ENCODE results near the gene CHCHD5. TPM values are rescaled to one million over a fixed set of nuclear protein-coding genes. Genes with fewer than 3 reads are reported as not detected.
"Not testable (repeated sequence)": the region's sequence is repeated elsewhere in the genome, so short reads cannot be mapped to it uniquely, and the experiment has no call there.

CHCHD5 gene
- total RNA-seq, 1 donor = 10.1 TPM

- no peaks in the 10 kb centered on the region for H3K9me3 ChIP-seq (ENCODE audit: low read depth, low read length)
- H3K4me3 ChIP-seq (ENCODE audit: insufficient read depth, low read length) = no peak overlapping the region
- H2AFZ ChIP-seq (ENCODE audit: low read length) = no peak overlapping the region
- H3K79me2 ChIP-seq (ENCODE audit: insufficient read depth, low read length) = no peaks in the 10 kb centered on the region
- no peaks in the 10 kb centered on the region for H4K20me1 ChIP-seq (ENCODE audit: insufficient read depth, low read length)
- no peaks in the 10 kb centered on the region for H3K36me3 ChIP-seq (ENCODE audit: insufficient read depth, low read length)
- H3K4me2 ChIP-seq (ENCODE audit: insufficient read depth, low read length) = no peak overlapping the region
- H3K27me3 ChIP-seq (ENCODE audit: insufficient read depth, low read length) = no peaks in the 10 kb centered on the region
- TF ChIP-seq, protein P1, sequence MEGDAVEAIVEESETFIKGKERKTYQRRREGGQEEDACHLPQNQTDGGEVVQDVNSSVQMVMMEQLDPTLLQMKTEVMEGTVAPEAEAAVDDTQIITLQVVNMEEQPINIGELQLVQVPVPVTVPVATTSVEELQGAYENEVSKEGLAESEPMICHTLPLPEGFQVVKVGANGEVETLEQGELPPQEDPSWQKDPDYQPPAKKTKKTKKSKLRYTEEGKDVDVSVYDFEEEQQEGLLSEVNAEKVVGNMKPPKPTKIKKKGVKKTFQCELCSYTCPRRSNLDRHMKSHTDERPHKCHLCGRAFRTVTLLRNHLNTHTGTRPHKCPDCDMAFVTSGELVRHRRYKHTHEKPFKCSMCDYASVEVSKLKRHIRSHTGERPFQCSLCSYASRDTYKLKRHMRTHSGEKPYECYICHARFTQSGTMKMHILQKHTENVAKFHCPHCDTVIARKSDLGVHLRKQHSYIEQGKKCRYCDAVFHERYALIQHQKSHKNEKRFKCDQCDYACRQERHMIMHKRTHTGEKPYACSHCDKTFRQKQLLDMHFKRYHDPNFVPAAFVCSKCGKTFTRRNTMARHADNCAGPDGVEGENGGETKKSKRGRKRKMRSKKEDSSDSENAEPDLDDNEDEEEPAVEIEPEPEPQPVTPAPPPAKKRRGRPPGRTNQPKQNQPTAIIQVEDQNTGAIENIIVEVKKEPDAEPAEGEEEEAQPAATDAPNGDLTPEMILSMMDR (IDR thresholded peaks at IDR 0.05; ENCODE audit: extremely low read depth, low read depth, low read length) = no peak
- H3K4me1 ChIP-seq (ENCODE audit: insufficient read depth, low read length) = no peaks in the 10 kb centered on the region
- no peak overlapping the region for H3K27ac ChIP-seq (ENCODE audit: low read depth, low read length)
- DNase-seq (ENCODE audit: insufficient read length, low spot score, missing footprints) = no peak
Measured at GRCh38 chr2:112607680-112608438, 23.4 kb downstream of the CHCHD5 start.

- not testable (repeated sequence) for DNase-seq (ENCODE audit: insufficient read length, low spot score, missing footprints); H3K36me3 ChIP-seq (ENCODE audit: insufficient read depth, low read length)
Measured at GRCh38 chr2:112609320-112609719, 24.9 kb downstream of the CHCHD5 start.

GRCh38 chr2:112612283-112612682 lies 27.9 kb downstream of the CHCHD5 start:
- not testable (repeated sequence) for DNase-seq (ENCODE audit: insufficient read length, low spot score, missing footprints); H3K9me3 ChIP-seq (ENCODE audit: low read depth, low read length); H3K4me1 ChIP-seq (ENCODE audit: insufficient read depth, low read length); H4K20me1 ChIP-seq (ENCODE audit: insufficient read depth, low read length); H3K4me3 ChIP-seq (ENCODE audit: insufficient read depth, low read length); H3K27me3 ChIP-seq (ENCODE audit: insufficient read depth, low read length); H3K36me3 ChIP-seq (ENCODE audit: insufficient read depth, low read length); H3K79me2 ChIP-seq (ENCODE audit: insufficient read depth, low read length); H2AFZ ChIP-seq (ENCODE audit: low read length); H3K27ac ChIP-seq (ENCODE audit: low read depth, low read length); H3K4me2 ChIP-seq (ENCODE audit: insufficient read depth, low read length)

More at GRCh38 chr2:112609320-112609719, 24.9 kb downstream of the CHCHD5 start:
- not testable (repeated sequence) for H3K79me2 ChIP-seq (ENCODE audit: insufficient read depth, low read length); H3K27ac ChIP-seq (ENCODE audit: low read depth, low read length); H3K4me3 ChIP-seq (ENCODE audit: insufficient read depth, low read length); H3K4me2 ChIP-seq (ENCODE audit: insufficient read depth, low read length); H3K27me3 ChIP-seq (ENCODE audit: insufficient read depth, low read length); H4K20me1 ChIP-seq (ENCODE audit: insufficient read depth, low read length); H3K9me3 ChIP-seq (ENCODE audit: low read depth, low read length); H2AFZ ChIP-seq (ENCODE audit: low read length); H3K4me1 ChIP-seq (ENCODE audit: insufficient read depth, low read length)

DNA sequence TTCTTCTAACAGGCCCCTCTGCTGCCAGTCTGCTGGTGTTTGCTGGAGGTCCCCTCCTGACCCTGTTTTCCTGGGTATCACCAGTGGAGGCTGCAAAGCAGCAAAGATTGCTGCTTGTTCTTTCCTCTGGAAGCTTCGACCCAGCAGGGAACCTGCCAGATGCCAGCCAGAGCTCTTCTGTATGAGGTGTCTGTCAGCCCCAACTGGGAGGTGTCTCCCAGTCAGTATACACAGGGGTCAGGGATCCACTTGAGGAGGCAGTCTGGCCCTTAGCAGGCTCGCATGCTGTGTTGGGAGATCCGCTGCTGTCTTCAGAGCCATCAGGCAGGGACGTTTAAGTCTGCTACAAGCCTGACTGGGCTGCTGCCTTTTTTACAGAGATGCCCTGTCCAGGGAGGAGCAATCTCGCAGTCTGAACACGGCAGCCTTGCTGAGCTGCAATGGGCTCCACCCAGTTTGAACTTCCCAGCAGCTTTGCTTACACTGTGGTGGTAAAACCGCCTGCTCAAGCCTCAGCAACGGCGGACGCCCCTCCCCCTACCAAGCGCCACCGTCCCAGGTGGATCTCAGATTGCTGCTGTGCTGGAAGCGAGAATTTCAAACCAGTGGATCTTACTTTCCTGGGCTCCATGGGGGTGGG lies 29.9 kb downstream of the CHCHD5 start:
- no peak for DNase-seq (ENCODE audit: insufficient read length, low spot score, missing footprints)
- H3K9me3 ChIP-seq (ENCODE audit: low read depth, low read length) = no peaks in the 10 kb centered on the region
- no peaks in the 10 kb centered on the region for H3K79me2 ChIP-seq (ENCODE audit: insufficient read depth, low read length)
- no peaks in the 10 kb centered on the region for H3K36me3 ChIP-seq (ENCODE audit: insufficient read depth, low read length)
- no peak overlapping the region for H3K4me2 ChIP-seq (ENCODE audit: insufficient read depth, low read length)
- no peaks in the 10 kb centered on the region for H3K27me3 ChIP-seq (ENCODE audit: insufficient read depth, low read length)
- H2AFZ ChIP-seq (ENCODE audit: low read length) = no peak overlapping the region
- H3K27ac ChIP-seq (ENCODE audit: low read depth, low read length) = no peak overlapping the region
- no peaks in the 10 kb centered on the region for H3K4me1 ChIP-seq (ENCODE audit: insufficient read depth, low read length)
- no peak overlapping the region for H3K4me3 ChIP-seq (ENCODE audit: insufficient read depth, low read length)
- no peaks in the 10 kb centered on the region for H4K20me1 ChIP-seq (ENCODE audit: insufficient read depth, low read length)
- TF ChIP-seq, protein P1 (IDR thresholded peaks at IDR 0.05; ENCODE audit: extremely low read depth, low read depth, low read length) = no peak

- Histone ChIP-seq H3K4me1 (ENCODE audit: insufficient read depth, low read length) (no peaks in the 10 kb centered on the region), H4K20me1 (ENCODE audit: insufficient read depth, low read length) (no peaks in the 10 kb centered on the region), H3K27ac (ENCODE audit: low read depth, low read length) (no peak overlapping the region), H3K27me3 (ENCODE audit: insufficient read depth, low read length) (no peaks in the 10 kb centered on the region), H3K4me2 (ENCODE audit: insufficient read depth, low read length) (no peak overlapping the region), H2AFZ (ENCODE audit: low read length) (no peak overlapping the region), H3K36me3 (ENCODE audit: insufficient read depth, low read length) (no peaks in the 10 kb centered on the region), H3K4me3 (ENCODE audit: insufficient read depth, low read length) (no peak overlapping the region), H3K9me3 (ENCODE audit: low read depth, low read length) (no peaks in the 10 kb centered on the region), H3K79me2 (ENCODE audit: insufficient read depth, low read length) (no peaks in the 10 kb centered on the region)
- TF ChIP-seq, protein P1 (IDR thresholded peaks at IDR 0.05; ENCODE audit: extremely low read depth, low read depth, low read length) = no peak
- no peak for DNase-seq (ENCODE audit: insufficient read length, low spot score, missing footprints)
Measured at GRCh38 chr2:112615051-112615450, 30.6 kb downstream of the CHCHD5 start.

DNA sequence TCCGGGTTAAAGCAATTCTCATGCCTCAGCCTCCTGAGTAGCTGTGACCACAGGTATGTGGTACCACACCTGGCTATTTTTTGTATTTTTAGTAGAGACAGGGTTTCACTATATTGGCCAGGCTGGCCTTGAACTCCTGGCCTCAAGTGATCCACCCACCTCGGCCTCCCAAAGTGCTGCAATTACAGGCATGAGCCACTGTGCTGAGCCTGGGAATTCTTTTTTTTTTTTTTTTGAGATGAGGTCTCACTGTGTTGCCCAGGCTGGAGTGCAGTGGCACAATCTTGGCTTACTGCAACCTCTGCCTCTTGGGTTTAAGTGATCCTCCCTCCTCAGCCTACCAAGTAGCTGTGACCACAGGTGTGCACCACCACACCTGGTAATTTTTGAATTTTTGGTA lies 31.4 kb downstream of the CHCHD5 start:
- H3K79me2 ChIP-seq (ENCODE audit: insufficient read depth, low read length); H3K4me2 ChIP-seq (ENCODE audit: insufficient read depth, low read length); H3K4me3 ChIP-seq (ENCODE audit: insufficient read depth, low read length); H2AFZ ChIP-seq (ENCODE audit: low read length); H4K20me1 ChIP-seq (ENCODE audit: insufficient read depth, low read length); DNase-seq (ENCODE audit: insufficient read length, low spot score, missing footprints); H3K36me3 ChIP-seq (ENCODE audit: insufficient read depth, low read length); H3K4me1 ChIP-seq (ENCODE audit: insufficient read depth, low read length); H3K9me3 ChIP-seq (ENCODE audit: low read depth, low read length); H3K27me3 ChIP-seq (ENCODE audit: insufficient read depth, low read length); H3K27ac ChIP-seq (ENCODE audit: low read depth, low read length): not testable (repeated sequence)
